GDM1 (cell line): ENCODE results near the gene IDI1.
"Not testable (repeated sequence)": the region's sequence is repeated elsewhere in the genome, so short reads cannot be mapped to it uniquely, and the experiment has no call there.

Source experiments
- DNase-seq: peaks from one replicate; lab custom pipeline; 2025; lab: John Stamatoyannopoulos, UW

IDI1 gene

GRCh38 chr10:1063232-1063865 is 14.4 kb upstream of the IDI1 start:
- DNase-seq = no peak

- no peak for DNase-seq
Measured at GRCh38 chr10:1061930-1062774, 13.2 kb upstream of the IDI1 start.

GRCh38 chr10:1059902-1060301 is 11.0 kb upstream of the IDI1 start:
- no peak for DNase-seq

GRCh38 chr10:1058017-1058416 is 9.1 kb upstream of the IDI1 start:
- DNase-seq = no peak

- peak; percentile 28 for DNase-seq
Measured at GRCh38 chr10:1057106-1057657, 8.3 kb upstream of the IDI1 start.

- peak; percentile 71 for DNase-seq
Measured at GRCh38 chr10:1056326-1057105, 7.6 kb upstream of the IDI1 start, which contains the start of gene WDR37. WDR37 (plus strand) TSS chr10:1056385; CDS start chr10:1072156, 15,771 bp downstream.

- no peak for DNase-seq
Measured at GRCh38 chr10:1054684-1055083, 5.8 kb upstream of the IDI1 start.

- DNase-seq = no peak
Measured at GRCh38 chr10:1050554-1050953, 1.6 kb upstream of the IDI1 start.

- no peak for DNase-seq
Measured at GRCh38 chr10:1050145-1050544, 1.2 kb upstream of the IDI1 start.

GRCh38 chr10:1049425-1049958 is 573 bp upstream of the IDI1 start:
- no peak for DNase-seq

- peak; percentile 22 for DNase-seq
Measured at GRCh38 chr10:1048349-1048731, 579 bp downstream of the IDI1 start.

- DNase-seq = no peak
Measured at GRCh38 chr10:1047937-1048336, 982 bp downstream of the IDI1 start.

- DNase-seq = no peak
Measured at GRCh38 chr10:1045415-1045814, 3.5 kb downstream of the IDI1 start.

GRCh38 chr10:1044964-1045363 is 4.0 kb downstream of the IDI1 start:
- DNase-seq = no peak

- no peak for DNase-seq
Measured at GRCh38 chr10:1044146-1044545, 4.8 kb downstream of the IDI1 start.

- DNase-seq = peak; percentile 50
Measured at GRCh38 chr10:1043532-1043995, 5.4 kb downstream of the IDI1 start.

GRCh38 chr10:1041514-1041913 is 7.4 kb downstream of the IDI1 start:
- DNase-seq = no peak

GRCh38 chr10:1040133-1040532 is 8.8 kb downstream of the IDI1 start:
- no peak for DNase-seq

GRCh38 chr10:1038769-1039168 is 10.2 kb downstream of the IDI1 start:
- DNase-seq = not testable (repeated sequence)

- DNase-seq = no peak
Measured at GRCh38 chr10:1037098-1037497, 11.8 kb downstream of the IDI1 start.

GRCh38 chr10:1036341-1036791 is 12.6 kb downstream of the IDI1 start:
- DNase-seq = no peak

- no peak for DNase-seq
Measured at GRCh38 chr10:1035201-1035600, 13.7 kb downstream of the IDI1 start.
